Prostate gland (tissue), 2 donors: ENCODE results near the gene CDK11B. TPM values are rescaled to one million over a fixed set of nuclear protein-coding genes. Genes with fewer than 3 reads are reported as not detected.

Source experiments
- DNase-seq: peaks from one replicate; pipeline ENCODE4 v3.0.0-alpha.2; 2019; ENCODE audit warnings: low spot score
- H3K27ac ChIP-seq, 2 donors: fragments of 200-600 bp; sonication (generic); 2 replicates each; pipeline ENCODE4 v1.5.1; 2017 to 2019
- H3K27me3 ChIP-seq: fragments of 200-600 bp; sonication (generic); replicated peaks from 2 replicates; pipeline ENCODE4 v1.5.1; 2019; ENCODE audit not compliant: insufficient read depth
- H3K36me3 ChIP-seq, 2 donors: fragments of 200-600 bp; sonication (generic); 1 replicate in 1 of 2; 2 replicates in 1 of 2; pipeline versions ENCODE4 v1.5.1 to v1.8.1; 2017 to 2019
- H3K4me1 ChIP-seq: fragments of 200-600 bp; sonication (generic); replicated peaks from 2 replicates; pipeline ENCODE4 v1.5.1; 2019
- H3K4me3 ChIP-seq, 2 donors: fragments of 200-600 bp; sonication (generic); 2 replicates each; pipeline ENCODE4 v1.5.1; 2017 to 2019
- H3K9me3 ChIP-seq: fragments of 200-600 bp; sonication (generic); 2 replicates; pipeline ENCODE4 v1.5.1; 2017
- POLR2A ChIP-seq: fragments of 450-650 bp; IDR thresholded peaks from one replicate; pipeline ENCODE4 v1.6.1; 2016; ENCODE audit warnings: antibody characterized with exemption, mild to moderate bottlenecking
- POLR2AphosphoS5 ChIP-seq: sonication (generic); formaldehyde crosslinking; IDR thresholded peaks from one replicate; pipeline ENCODE4 v1.6.1; 2017; ENCODE audit warnings: antibody characterized with exemption
- WGBS: methylation state at CpG from one replicate; pipeline ENCODE4 v1.1.5; 2018; 5-methylcytosine and 5-hydroxymethylcytosine counted together
- intact Hi-C: fragments of 100-400 bp; cut with DNase I; formaldehyde crosslinking; loops from one replicate; pipeline ENCODE4 v1.14.2; 2022
- total RNA-seq, 2 donors: library from RNA; depleted of rRNA; stranded (reverse); fragments of >200 nt; gene quantifications; one replicate each; pipeline ENCODE4 v1.1.0, GENCODE V29; 2016
- TF ChIP-seq, protein P1 (sequence below), 4 experiments: fragments of 200-600 bp in 2 of 4; fragments of 450-650 bp in 2 of 4; sonication (generic) in 2 of 4; IDR thresholded peaks; 1 replicate in 3 of 4; 2 replicates in 1 of 4; pipeline ENCODE4 v1.5.1; 2016 to 2019; ENCODE audit warnings: antibody characterized with exemption in 4 of 4, mild to moderate bottlenecking in 2 of 4, moderate library complexity in 2 of 4

The CDK11B gene
- total RNA-seq, 2 donors from 2014 or later: 15.0 to 31.2 TPM

DNA sequence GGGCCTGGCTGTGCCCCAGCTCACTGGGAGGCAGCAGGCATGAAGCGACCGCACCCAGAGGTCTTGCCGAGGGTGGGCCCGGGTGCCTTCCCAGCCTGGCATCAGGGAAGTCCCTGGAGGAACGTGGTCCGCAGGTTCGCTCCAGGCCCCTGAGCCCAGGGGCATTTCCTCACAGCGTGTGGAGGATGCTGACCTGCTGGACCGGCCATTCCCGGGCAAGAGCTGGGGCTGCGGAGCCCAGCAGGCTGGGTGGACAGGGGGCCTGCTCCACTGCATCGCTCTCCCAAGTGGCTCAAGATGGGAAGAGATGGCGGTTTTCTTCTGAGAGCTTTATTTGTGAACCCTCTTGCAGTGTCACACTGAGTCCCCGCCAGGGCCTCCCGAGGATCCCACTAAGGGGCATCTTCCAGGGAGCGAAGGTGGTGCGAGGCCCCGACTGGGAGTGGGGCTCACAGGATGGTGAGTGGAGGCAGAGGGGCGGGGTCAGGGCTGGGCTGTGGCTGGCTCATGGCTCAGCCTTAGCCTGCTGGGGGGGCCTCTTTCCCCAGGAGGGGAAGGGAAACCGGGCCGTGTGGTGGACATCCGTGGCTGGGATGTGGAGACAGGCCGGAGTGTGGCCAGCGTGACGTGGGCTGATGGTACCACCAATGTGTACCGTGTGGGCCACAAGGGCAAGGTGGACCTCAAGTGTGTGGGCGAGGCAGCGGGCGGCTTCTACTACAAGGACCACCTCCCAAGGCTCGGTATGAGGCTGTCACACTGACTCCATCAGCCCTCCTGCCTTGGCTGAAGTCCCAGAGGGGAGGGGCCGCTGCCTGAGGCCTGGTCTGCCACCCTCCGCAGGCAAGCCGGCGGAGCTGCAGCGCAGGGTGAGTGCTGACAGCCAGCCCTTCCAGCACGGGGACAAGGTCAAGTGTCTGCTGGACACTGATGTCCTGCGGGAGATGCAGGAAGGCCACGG is 34.1 kb downstream of the CDK11B start:
- H3K9me3 ChIP-seq: no peaks in the 10 kb centered on the region
- no peaks in the 10 kb centered on the region for H3K4me1 ChIP-seq
- intact Hi-C loops: loop anchor here (10.0 kb wide), 1 partner anchor 50 kb away; no protein-coding TSS in a partner anchor
- TF ChIP-seq, protein P1, sequence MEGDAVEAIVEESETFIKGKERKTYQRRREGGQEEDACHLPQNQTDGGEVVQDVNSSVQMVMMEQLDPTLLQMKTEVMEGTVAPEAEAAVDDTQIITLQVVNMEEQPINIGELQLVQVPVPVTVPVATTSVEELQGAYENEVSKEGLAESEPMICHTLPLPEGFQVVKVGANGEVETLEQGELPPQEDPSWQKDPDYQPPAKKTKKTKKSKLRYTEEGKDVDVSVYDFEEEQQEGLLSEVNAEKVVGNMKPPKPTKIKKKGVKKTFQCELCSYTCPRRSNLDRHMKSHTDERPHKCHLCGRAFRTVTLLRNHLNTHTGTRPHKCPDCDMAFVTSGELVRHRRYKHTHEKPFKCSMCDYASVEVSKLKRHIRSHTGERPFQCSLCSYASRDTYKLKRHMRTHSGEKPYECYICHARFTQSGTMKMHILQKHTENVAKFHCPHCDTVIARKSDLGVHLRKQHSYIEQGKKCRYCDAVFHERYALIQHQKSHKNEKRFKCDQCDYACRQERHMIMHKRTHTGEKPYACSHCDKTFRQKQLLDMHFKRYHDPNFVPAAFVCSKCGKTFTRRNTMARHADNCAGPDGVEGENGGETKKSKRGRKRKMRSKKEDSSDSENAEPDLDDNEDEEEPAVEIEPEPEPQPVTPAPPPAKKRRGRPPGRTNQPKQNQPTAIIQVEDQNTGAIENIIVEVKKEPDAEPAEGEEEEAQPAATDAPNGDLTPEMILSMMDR (IDR thresholded peaks at IDR 0.05): no peak
- TF ChIP-seq POLR2AphosphoS5 (no peak), POLR2A (no peak)
- H3K27ac ChIP-seq: no peak overlapping the region
- H3K4me3 ChIP-seq: no peak overlapping the region
- DNase-seq: no peak
- 81% methylated on average over 35 of the region's 38 CpGs for WGBS
- no peaks in the 10 kb centered on the region for H3K36me3 ChIP-seq
- H3K27me3 ChIP-seq: no peaks in the 10 kb centered on the region

DNA sequence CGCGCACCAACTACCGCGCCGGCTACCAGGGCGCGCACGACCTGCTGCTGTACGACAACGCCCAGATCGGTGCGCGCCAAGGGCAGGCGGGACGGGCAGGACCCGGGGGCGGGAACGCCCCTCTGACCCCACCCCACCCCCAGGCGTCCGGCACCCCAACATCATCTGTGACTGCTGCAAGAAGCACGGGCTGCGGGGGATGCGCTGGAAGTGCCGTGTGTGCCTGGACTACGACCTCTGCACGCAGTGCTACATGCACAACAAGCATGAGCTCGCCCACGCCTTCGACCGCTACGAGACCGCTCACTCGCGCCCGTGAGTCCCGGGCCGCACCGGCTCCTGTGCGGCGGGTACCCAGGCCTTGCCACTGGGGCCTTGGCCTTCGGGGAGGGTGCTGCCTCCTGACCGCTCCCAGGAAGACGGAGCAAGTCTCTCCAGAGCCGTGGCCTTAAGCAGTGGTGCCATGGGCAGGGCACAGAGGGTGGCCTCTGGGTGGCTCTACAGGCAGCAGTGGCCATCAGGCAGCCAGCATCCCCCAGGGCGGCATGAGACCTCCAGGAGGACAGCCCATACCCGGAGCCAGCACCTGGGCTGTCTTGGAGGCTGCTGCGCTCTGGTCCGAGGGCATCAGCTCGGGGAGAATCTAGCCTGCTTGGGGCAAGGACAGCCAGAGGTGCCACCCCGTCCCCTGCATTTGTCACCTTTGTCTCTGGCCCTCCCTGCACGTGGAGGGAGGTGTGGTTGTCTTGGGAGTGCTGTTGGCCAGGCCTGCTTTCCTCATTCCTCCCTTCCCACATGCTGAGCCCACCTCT is 35.0 kb downstream of the CDK11B start:
- TF ChIP-seq POLR2AphosphoS5 (no peak), POLR2A (no peak)
- TF ChIP-seq, protein P1 (IDR thresholded peaks at IDR 0.05): no peak
- no peak for DNase-seq
- Histone ChIP-seq H3K27me3 (no peaks in the 10 kb centered on the region), H3K4me3 (no peak overlapping the region), H3K27ac (no peak overlapping the region), H3K4me1 (no peaks in the 10 kb centered on the region), H3K9me3 (no peaks in the 10 kb centered on the region), H3K36me3 (no peaks in the 10 kb centered on the region)
- intact Hi-C loops: loop anchor here (10.0 kb wide), 1 partner anchor 51 kb away; no protein-coding TSS in a partner anchor
- 92% methylated on average over 39 of the region's 51 CpGs for WGBS

DNA sequence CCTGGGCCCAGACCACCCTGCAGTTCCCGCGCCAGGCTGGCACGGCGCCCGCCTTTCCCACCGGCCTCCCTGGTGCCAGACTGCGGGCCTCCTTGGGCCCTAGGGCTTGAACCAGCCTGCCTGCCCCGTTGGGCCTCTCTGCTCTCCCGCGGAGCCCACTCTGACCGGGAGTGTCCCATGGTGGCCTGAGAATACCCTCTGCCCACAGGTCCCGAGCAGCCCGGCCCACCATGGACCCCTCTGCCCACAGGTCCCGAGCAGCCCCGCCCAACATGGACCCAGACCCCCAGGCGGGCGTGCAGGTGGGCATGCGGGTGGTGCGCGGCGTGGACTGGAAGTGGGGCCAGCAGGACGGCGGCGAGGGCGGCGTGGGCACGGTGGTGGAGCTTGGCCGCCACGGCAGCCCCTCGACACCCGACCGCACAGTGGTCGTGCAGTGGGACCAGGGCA is 35.6 kb downstream of the CDK11B start:
- H3K4me1 ChIP-seq: no peaks in the 10 kb centered on the region
- no peaks in the 10 kb centered on the region for H3K36me3 ChIP-seq
- no peak for DNase-seq
- H3K27me3 ChIP-seq: no peaks in the 10 kb centered on the region
- intact Hi-C loops: loop anchor here (10.0 kb wide), 1 partner anchor 52 kb away; no protein-coding TSS in a partner anchor
- no peak overlapping the region for H3K27ac ChIP-seq
- no peaks in the 10 kb centered on the region for H3K9me3 ChIP-seq
- 94% methylated on average over 11 of the region's 33 CpGs for WGBS
- no peak for TF ChIP-seq POLR2A
- TF ChIP-seq, protein P1 (IDR thresholded peaks at IDR 0.05): no peak
- TF ChIP-seq POLR2AphosphoS5: no peak
- no peak overlapping the region for H3K4me3 ChIP-seq

DNA sequence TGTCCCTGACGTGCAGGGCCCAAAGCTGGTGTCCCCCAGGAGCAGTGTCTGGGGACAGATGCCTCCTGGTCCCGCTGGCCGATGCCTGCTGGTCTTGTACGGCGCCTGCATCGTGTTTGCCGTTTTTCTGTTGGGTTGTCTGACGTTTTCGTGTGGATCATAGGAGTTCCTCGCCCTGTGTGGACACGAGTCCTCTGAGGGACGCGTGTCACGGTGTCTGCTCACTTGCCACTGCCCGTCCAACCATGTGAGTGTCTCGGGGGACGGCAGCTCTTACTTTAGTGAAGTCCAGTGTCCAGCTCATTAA is 36.1 kb downstream of the CDK11B start:
- 90% methylated on average over 17 of the region's 17 CpGs for WGBS
- H3K4me1 ChIP-seq: no peaks in the 10 kb centered on the region
- H3K36me3 ChIP-seq: no peaks in the 10 kb centered on the region
- no peak overlapping the region for H3K4me3 ChIP-seq
- intact Hi-C loops: loop anchor here (10.0 kb wide), 1 partner anchor 52 kb away; no protein-coding TSS in a partner anchor
- no peak for DNase-seq
- no peak overlapping the region for H3K27ac ChIP-seq
- H3K9me3 ChIP-seq: no peaks in the 10 kb centered on the region
- no peaks in the 10 kb centered on the region for H3K27me3 ChIP-seq
- TF ChIP-seq POLR2A (no peak), POLR2AphosphoS5 (no peak)
- TF ChIP-seq, protein P1 (IDR thresholded peaks at IDR 0.05): no peak
